Daoy (cell line): ENCODE data around the gene SLIRP. TPM values are rescaled to one million over a fixed set of nuclear protein-coding genes. Genes with fewer than 3 reads are reported as not detected.
A peak's percentile ranks its signal among the peaks of the same experiment; 100 is the strongest.
"Not testable (repeated sequence)": the region's sequence is repeated elsewhere in the genome, so short reads cannot be mapped to it uniquely, and the experiment has no call there.

Experiments used
- DNase-seq: peaks from one replicate; pipeline ENCODE4 v3.0.0-alpha.2; 2015; ENCODE audit warnings: low read depth
- total RNA-seq: library from RNA; depleted of rRNA; stranded (reverse); fragments of >200 nt; shearing (Covaris generic); gene quantifications from 2 replicates; pipeline ENCODE4 v1.2.3, GENCODE V29; 2014; rRNA removed

Gene SLIRP
- total RNA-seq: 1,732 and 2,044 TPM in 2 replicates

DNA sequence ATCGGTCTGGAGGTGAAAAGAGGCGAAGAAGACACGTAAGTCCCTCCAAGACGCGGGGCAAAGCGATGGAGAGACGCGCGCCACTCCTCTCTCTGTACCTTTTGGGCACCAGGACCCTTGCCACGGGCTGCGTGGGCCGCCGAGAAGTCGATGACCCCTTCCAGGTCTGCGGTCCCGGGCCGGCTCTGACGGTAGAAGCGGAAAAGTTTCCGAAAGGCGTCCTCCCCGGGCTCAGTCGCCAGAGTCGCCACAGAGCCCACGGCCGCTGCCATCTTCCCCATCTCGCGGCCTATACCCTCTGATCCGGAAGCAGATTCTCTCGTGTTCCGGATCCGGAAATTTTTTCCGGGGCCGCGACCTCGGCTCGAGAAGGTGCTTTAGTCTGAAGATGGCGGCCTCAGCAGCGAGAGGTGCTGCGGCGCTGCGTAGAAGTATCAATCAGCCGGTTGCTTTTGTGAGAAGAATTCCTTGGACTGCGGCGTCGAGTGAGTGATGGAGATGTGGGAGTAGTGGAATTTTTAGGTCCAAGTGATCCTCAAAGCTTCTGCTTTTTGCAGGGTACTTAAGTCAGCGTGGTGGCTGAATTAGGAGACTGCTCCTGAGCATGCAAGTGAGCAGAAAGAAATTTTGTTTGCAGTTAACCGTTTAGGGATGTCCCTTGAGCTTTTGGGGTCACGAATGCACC, at the start of gene SLIRP, which contains the start of gene ALKBH1:
Gene SLIRP (plus strand): TSS at position 380 of the 685 bp plus-strand sequence. CDS start 9 bp downstream, at position 389.
Gene ALKBH1 (minus strand): TSS at position 300 of the 685 bp plus-strand sequence. CDS start 19 bp downstream, at position 281.
- DNase-seq: peak; percentile 84

DNA sequence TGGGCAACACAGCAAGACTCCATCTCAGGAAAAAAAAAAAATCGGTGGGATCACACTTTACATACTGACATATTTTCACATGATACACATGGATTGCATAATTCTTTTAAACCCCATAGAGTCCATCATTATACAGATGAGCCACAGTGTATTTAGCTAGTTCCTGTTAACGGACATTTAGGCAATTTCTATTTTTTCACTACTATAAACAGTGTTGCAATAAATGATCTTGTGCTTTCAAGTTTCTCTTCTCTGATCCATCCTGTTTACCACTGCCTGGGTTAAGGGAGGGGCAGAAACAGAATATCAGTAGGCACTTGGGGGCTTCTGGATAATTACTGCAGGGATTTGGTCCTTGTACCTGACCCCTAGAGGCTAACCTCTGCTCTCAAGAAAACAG, 48.1 kb upstream of the SLIRP start:
- DNase-seq: no peak

DNA sequence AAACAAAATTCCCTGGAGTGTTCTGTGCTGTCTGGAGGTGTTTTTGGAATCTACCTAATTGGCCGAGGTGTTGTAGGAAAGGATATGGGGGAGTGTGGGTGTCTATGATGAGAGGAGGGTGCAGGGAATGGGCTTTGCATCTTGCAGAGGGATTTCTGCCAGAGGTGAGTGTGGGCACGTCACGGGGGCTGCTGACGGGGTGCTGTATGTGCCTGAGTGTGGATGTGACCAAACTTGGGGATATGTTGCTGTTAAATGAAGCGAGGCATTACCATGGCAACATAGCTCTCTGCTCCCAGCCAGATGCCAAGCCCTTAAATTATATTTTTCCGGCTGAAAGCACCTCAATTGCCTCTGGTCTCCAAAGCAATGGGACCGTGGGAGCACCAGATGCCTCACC, 47.1 kb upstream of the SLIRP start:
- DNase-seq: peak; percentile 40

DNA sequence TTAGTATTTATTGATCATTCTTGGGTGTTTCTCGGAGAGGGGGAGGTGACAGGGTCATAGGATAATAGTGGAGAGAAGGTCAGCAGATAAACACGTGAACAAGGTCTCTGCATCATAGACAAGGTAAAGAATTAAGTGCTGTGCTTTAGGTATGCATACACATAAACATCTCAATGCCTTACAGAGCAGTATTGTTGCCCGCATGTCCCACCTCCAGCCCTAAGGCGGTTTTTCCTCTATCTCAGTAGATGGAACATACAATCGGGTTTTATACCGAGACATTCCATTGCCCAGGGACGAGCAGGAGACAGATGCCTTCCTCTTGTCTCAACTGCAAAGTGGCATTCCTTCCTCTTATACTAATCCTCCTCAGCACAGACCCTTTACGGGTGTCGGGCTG, 46.3 kb upstream of the SLIRP start:
- not testable (repeated sequence) for DNase-seq

DNA sequence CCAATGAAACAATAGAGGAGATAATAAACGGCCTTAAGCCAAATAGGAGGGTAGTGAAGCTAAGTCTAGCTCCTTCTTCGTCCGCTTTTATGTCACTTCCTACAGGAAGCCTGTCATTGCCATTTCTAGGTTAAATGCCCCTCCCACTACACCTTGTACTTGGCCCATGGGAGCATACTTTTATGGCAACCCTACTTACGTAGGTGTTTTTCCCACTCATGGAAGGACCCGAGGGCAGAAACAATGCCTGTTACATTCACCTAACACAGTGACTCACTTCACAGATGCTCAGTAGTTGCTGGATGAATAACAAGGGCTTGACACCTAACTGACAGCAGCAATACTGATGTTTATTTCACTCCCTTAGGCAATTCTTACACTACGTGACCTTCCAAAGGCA, 44.6 kb upstream of the SLIRP start:
- no peak for DNase-seq

DNA sequence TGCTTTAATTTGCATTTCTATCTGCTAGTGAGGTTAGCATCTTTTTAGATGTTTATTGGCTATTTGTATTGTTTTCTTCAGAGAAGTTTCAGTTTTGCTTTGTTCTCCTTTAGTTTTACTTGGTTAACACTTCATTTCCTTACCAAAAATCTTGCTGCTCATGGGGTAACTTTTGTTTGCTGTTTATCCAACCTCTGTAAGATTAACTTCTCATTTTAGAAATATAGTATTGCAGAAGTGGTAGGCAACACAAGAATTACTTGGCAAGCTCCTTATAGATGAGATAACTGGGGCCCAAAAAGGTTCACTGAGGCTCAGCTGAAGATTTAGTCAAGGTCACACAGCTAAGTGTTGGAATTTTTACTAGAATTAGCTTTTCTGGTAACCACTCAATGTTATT, 40.6 kb upstream of the SLIRP start:
- DNase-seq: no peak

DNA sequence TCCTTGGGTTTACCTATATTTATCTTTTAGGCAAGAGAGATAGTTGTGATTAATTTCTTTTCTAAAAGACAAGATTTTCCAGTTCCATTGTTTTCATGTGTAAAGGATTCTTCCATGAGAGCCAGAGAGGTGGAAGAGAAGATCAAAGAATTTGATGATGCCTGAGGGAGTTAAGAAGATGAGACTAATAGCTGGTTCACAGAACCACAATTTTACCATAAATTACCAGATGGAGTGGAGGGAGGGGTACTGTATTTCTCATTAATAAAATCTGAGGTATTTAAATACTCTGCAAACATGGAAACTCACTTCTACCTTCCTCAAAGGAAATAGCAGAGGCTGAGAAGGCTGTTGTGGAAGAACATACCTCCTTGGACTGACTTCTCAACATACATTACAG, 34.7 kb upstream of the SLIRP start:
- DNase-seq: no peak

DNA sequence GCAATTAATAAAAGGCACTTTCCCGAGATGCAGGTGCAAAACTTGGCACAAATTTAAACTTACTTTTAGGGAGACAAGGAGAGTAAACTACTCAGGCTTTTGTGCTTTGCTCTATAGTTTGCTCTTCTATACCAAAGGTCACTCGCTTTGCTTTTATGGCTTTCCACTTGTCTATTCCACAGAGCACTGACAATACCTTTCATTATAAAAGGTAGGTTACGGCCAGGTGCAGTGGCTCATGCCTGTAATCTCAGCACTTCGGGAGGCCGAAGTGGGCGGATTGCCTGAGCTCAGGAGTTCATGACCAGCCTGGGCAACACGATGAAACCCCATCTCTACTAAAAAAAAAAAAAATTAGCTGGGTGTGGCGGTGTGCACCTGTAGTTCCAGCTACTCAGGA, 33.0 kb upstream of the SLIRP start:
- no peak for DNase-seq

DNA sequence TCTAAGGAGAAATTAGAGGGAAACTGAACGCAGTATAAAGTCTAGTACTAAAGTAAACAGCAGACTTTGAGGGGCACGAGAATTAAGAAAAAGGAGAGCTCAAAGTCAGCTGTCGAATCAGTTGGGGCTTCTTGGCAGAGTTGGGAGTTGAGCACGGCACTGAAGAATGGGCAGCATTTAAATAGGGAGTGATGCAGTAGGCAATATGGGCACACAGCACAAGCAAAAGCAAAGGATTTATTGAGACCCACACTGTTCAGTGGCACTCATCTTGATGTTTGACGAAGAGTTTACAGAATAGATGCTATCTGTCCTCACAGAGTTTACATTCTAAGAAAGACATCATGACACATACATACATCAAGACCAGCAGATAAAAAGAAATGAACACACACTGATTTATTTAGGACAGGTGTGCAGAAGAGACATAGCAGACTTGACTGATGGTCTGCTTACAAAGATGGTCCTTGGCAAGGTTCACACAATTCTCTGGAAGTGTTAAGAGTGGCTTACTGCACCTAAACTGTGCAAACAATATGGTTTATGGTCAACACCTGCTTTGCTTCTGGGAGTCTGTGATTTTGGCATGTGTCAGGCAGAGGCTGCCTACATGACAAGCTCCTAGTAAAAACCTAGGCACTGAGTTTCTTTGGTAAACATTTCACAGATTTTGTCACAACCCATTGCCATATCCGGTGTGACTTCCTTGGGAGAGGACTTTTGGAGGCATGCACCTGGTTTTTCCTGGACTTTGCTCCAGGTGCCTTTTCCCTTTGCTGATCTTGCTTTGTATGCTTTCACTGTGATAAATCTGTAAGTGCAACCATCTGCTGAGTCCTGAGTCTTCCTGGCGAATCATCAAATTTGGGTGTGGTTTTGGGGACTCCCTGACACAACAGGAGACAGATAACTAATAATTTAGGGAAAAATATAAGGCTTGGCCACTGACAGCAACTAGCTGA, 26.4 kb upstream of the SLIRP start:
- DNase-seq: no peak

DNA sequence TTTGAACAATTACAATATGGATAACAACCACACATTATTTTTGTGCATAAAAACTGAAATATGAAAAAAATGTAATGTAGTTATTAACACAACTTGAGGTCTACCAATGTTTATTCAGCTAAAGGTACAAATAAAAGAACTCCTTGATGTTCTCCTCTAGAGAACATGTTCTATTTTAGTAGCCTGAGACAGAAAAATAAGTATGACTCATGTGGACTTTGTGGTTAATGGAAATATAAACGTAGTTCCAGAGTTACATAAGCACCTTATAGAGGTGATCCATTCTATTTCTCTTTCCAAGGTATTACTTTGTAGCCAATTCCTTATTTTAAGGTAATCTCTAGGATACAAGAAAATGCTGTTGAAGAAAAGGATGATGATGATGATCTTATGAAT, 25.7 kb upstream of the SLIRP start:
- DNase-seq: no peak

DNA sequence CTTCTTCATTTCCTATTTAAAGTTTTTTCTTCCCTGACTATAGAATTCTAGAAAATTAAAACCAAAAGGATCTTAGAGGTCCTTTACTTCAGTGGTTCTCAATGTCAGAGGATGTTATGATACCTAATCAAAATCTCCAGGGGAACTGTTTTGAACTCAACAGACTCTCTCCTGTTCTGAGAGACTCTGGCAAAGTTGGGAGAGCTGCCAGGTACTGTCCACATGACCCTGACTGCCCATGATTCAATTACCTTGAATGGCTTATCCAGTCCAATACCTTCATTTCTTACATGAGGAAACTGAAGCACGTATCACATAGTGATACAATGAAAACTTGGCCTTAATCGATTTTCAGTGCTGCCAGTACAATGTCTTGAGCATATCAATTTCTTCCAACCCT, 16.6 kb upstream of the SLIRP start:
- no peak for DNase-seq

DNA sequence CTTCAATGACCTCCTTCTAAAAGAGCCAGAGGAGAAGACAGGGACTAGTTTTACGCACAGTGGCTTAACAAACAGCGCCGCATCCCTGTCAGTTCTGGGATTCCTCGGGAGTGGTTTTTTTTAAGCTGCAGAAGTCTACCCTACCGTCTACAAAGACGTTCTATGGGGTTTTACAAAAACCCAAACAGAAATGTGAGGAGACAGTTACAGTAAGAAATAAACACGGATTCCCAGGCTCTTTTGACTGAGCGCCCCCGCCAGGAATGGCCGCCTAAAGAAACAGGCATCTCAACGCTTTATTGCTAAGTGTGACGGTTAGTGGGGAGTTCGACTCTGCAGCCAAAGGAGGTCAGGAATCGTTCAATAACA, 564 bp upstream of the SLIRP start:
- DNase-seq: peak; percentile 16

DNA sequence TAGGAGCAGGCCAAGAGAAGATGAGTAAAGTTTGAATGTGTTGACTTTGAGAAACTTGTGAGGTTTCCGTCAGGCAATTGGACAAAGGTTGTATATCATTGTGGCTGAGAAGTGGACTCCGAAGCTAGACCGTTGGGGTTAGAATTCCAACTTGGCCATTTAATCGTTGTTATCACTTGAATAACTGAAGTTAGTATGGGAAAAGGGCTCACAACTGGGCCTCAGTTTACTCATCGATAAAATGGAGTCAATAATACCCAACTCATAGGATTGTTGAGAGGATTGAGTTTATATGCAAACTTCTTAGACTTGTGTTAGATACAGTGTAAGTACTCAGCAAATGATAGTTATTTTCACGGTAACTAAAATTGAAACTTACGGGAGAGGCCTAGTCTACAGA, 846 bp downstream of the SLIRP start:
- DNase-seq: no peak

DNA sequence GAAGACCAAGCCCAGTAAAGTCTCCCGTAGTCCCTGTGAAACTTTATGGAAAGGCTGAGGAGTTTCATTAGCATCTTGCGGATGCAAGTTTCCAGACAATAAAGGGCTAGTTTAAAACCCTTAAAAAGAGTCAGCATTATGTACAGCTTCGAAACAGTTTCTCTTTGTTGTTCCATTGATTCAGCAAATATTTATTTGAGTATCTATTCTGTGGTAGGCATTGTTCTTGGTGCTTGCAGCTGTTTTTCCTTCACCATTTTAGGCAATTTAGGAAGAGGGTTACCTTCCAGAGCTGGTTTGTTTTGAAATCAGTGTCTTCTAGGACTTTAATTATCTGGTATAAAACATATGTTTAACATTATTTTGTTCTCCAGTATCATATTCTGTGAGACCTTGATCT, 1.5 kb downstream of the SLIRP start:
- DNase-seq: no peak

DNA sequence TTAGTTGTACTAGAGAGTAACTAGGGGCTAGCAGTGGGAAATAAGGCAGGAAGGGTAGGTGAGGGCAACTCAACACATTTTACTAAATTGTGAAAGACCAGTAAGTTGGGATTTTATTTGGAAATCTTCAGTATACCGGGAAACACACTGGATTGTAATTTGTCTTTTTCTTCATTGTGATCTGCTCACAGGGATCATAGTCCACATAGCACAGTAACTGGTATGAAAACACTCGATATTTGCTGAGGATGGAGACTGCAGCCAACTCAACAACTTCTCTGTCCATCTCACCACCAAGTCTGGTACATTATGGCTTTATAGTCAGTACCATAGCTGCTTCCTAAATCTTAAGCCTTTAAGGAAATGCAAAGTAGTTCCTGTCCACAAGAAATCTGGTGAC, 2.5 kb downstream of the SLIRP start:
- DNase-seq: no peak

DNA sequence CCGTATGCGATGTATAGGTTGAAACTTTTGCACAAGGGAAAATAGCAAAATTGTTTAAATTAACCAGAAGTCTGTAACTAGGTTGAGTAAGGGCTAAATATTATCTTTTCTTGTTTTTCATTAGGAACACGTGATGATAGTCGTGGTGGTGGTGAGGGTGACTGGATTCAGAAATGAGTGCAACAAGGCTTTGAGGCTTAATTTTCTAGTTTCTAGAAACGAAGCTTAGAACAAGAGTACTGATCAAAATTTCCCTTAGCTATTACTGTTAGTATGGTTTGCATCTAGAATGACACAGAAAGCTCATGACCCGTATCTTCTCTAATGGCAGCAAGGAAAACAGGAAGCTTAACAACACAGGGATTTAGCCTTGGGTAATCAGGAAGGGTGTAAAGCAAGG, 7.0 kb downstream of the SLIRP start:
- no peak for DNase-seq

DNA sequence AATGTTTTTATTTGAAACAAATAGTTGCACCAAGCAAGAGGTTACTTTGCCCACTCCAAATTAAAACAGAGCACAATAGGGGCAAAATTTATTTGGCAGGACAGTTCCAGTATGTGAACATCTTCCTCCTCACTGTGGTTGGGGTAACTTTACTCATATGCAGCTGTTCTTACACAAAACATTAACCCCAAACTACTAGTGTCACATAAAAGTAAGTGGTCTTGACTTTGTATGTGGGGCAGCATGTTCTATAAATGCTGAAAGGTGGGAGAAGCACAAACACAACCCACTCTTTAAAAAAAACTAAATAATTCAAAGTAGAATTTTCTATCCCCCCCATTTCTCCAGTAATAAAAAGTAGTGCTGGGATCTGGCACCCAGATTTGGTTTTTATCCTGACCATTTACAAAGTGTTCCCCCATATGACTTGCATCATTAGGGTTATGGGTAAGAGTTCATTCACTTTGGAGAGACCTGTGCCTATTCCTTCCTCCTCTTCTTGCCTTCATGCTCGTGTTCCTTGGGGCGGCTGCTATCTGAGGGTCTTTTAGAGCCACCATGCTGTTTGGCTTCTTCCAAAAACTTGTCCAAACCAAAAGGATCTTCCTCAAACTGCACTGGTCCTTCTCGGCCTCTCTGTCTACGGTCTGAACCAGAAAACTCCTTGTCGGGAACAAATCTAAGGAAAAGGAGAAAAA, 9.9 kb downstream of the SLIRP start:
- DNase-seq: no peak

DNA sequence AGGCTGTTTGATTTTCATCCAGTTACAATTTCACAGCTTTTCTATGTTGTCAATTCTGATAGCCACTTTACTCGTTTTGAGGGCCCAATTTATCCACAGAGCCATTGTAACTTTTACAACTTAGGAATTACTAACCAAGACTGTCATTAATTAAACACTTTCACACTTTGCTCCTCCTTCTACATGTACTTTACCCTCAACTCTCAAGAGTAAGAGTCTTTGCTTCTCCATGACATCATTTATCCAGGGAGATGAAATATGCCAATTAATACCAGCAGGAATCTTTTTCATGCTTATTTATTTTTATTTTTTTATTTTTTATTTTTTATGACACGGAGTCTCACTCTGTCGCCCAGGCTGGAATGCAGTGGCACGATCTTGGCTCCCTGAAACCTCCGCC, 13.5 kb downstream of the SLIRP start:
- no peak for DNase-seq

DNA sequence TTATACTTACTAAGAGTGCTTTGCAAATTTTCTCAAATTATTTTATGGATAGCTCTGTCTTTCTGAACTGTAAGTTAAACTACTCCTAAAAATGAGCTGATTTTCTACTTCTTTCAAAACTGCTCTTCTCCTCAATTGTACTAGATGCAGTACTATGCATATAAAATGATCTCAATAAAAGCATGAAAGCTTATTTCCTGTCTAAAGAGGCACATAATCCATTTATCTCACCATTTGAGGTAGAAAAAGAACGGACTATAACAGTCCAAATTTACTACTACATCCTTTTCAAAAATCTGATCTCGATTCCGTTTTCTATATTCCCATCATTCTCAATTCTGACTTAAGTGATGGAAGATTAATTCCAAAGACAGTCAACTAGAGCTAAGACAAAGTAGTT, 14.4 kb downstream of the SLIRP start:
- DNase-seq: no peak

DNA sequence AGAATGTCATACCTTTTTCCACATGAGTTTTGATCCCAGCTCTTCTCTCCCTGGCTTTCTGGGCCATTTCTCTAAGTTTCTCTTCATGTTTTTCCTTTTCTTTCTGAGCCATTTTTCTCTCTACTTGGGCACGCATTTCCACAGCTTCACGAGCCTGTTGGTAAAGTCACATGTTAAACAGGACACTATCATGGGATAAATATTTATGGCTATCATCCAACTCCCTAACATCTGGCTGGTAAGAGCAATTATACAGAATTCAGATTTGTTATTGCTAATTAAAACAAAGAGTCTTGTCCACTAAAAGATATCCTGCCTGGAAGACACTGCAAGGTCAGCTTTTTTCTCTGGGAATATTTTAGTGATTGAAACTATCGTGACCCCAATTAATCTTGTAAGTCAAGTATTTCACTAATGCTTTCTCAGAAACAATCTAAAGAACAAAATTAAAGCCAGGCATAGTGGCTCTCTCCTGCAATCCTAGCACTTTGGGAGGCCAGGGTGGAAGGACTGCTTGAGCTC, 23.1 kb downstream of the SLIRP start:
- DNase-seq: no peak

DNA sequence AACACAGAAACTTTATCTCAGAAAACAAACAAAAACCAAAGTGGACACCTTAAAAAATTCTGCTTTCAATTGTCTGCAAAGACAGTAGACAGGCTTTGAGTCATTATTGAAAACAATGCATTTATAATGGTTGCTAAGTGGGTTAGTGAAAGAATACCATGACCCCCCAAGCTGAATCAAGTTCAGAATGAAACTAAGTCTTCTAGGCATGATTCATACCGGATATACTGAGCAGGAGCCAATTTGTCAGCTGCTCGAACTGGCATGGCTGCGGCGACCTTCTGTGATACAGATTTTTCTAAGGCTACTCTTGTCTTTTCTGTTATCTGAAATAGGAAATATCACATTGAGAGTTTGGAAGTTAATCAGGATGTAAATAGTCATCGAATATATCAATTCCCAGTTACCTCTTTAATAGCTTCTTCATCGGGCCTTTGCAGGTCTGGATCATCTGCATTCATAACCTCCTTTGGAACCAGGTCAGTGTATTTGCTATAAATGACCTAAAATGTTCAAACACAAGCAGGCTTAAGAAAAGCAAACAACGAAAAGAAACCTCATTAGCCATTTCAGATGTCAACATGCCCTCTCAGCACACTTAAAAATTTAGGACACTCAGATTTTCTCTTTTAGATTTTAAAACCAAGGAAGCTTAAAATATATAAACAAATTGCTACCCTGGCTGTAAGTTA, 30.8 kb downstream of the SLIRP start:
- peak; percentile 52 for DNase-seq

DNA sequence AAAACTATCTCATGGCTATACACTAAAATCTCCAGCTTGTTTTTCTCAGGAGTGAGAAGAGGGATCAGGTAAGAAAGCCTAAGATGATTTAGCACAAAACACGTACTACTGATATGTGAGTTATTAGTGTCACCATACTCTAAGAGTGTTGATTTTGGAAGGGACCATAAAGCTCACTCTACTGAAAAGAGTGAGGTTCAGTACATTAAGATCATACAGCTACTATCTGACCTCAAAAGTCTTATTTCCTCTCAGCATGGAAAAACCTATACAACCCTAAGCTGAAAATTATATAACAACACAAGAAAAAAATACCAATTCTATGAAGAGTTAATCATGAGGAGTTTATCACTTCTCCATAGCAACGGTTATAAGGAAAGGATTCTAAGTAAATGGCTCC, 33.5 kb downstream of the SLIRP start:
- no peak for DNase-seq
